H1 (cell line): Measurements from ENCODE around the gene GAST. TPM values are rescaled to one million over a fixed set of nuclear protein-coding genes. Genes with fewer than 3 reads are reported as not detected.

Source experiments
- CTCF ChIA-PET: fragments of 300-600 bp; sonication (Branson Sonifier 250); formaldehyde crosslinking; loops from one replicate; lab custom pipeline; 2021; ENCODE audit not compliant: partially characterized antibody; lab: Charles Lee
- POLR2A ChIA-PET: fragments of 300-600 bp; sonication (Branson Sonifier 250); formaldehyde crosslinking; loops from one replicate; lab custom pipeline; 2021; ENCODE audit warnings: inconsistent platforms; ENCODE audit not compliant: partially characterized antibody; lab: Charles Lee
- DNase-seq, 2 experiments: peaks; one replicate each; pipeline versions ENCODE4 v3.0.0 to v3.0.0-alpha.2; 2010 to 2022; ENCODE audit warnings: low spot score in 2 of 2, low read depth in 1 of 2, mixed read lengths in 1 of 2
- FAIRE-seq: peaks from 2 replicates; lab custom pipeline; 2011; peaks lifted over from hg19 to GRCh38; lab: Jason Lieb, UNC
- H2AFZ ChIP-seq: 2 replicates; pipeline ENCODE4 v1.8.1; 2012; ENCODE audit warnings: low read length, inconsistent platforms
- H2AK5ac ChIP-seq: 2 replicates; pipeline ENCODE4 v1.6.1; 2013; ENCODE audit warnings: low read depth, low read length
- H2BK120ac ChIP-seq: replicated peaks from 2 replicates; pipeline ENCODE3; 2013; ENCODE audit warnings: low read depth, low read length, inconsistent platforms
- H2BK12ac ChIP-seq: 2 replicates; pipeline ENCODE4 v1.6.1; 2013; ENCODE audit warnings: low read depth, low read length
- H2BK15ac ChIP-seq: 2 replicates; pipeline ENCODE4 v1.6.1; 2013; ENCODE audit warnings: low read length
- H2BK20ac ChIP-seq: 2 replicates; pipeline ENCODE4 v1.6.1; 2013; ENCODE audit warnings: low read length
- H2BK5ac ChIP-seq: 2 replicates; pipeline ENCODE4 v1.6.1; 2013; ENCODE audit warnings: low read depth, low read length
- H3K14ac ChIP-seq: 2 replicates; pipeline ENCODE4 v1.6.1; 2013; ENCODE audit warnings: inconsistent platforms; ENCODE audit not compliant: insufficient read length
- H3K18ac ChIP-seq: 2 replicates; pipeline ENCODE4 v1.6.1; 2013; ENCODE audit warnings: low read length; ENCODE audit errors: extremely low read depth
- H3K23ac ChIP-seq: 2 replicates; pipeline ENCODE4 v1.6.1; 2013; ENCODE audit warnings: inconsistent platforms; ENCODE audit not compliant: insufficient read length
- H3K23me2 ChIP-seq: 2 replicates; pipeline ENCODE4 v1.6.1; 2013; ENCODE audit warnings: low read depth, low read length
- H3K27ac ChIP-seq: 2 replicates; pipeline ENCODE4 v1.6.1; 2011; ENCODE audit warnings: low read depth, low read length, inconsistent platforms
- H3K27me3 ChIP-seq, 4 experiments: replicated peaks in 1 of 4; 1 replicate in 1 of 4; 2 replicates in 3 of 4; pipeline versions ENCODE4 v1.6.1 to v1.8.1; 2011 to 2013; ENCODE audit warnings: low read length in 3 of 4, mild to moderate bottlenecking in 3 of 4, inconsistent platforms in 2 of 4, mixed read lengths in 2 of 4, moderate library complexity in 1 of 4; ENCODE audit not compliant: control insufficient read depth in 3 of 4, insufficient read depth in 3 of 4; ENCODE audit errors: extremely low read depth in 1 of 4
- H3K36me3 ChIP-seq, 4 experiments: 2 replicates each; pipeline versions ENCODE4 v1.6.1 to v1.8.1; 2011 to 2013; ENCODE audit warnings: mild to moderate bottlenecking in 4 of 4, low read length in 3 of 4, moderate library complexity in 2 of 4, control low read depth in 1 of 4, inconsistent platforms in 1 of 4; ENCODE audit not compliant: insufficient read depth in 4 of 4, control insufficient read depth in 2 of 4
- H3K4ac ChIP-seq: replicated peaks from 2 replicates; pipeline ENCODE3; 2013; ENCODE audit warnings: low read length, low read depth, mixed read lengths, inconsistent platforms; ENCODE audit not compliant: insufficient read length
- H3K4me1 ChIP-seq, 4 experiments: replicated peaks in 1 of 4; 1 replicate in 1 of 4; 2 replicates in 3 of 4; pipeline versions ENCODE4 v1.6.1 to v1.8.1; 2011 to 2013; ENCODE audit warnings: low read length in 3 of 4, inconsistent platforms in 2 of 4, mixed read lengths in 1 of 4; ENCODE audit not compliant: insufficient read depth in 4 of 4, control insufficient read depth in 3 of 4
- H3K4me2 ChIP-seq, 2 experiments: 2 replicates each; pipeline versions ENCODE4 v1.6.1 to v1.8.1; 2011 to 2013; ENCODE audit warnings: low read depth in 2 of 2, low read length in 2 of 2, control low read depth in 1 of 2, inconsistent platforms in 1 of 2, mild to moderate bottlenecking in 1 of 2; ENCODE audit not compliant: insufficient read depth in 1 of 2
- H3K4me3 ChIP-seq, 4 experiments: fragments of 200-600, 300-600 bp in 1 of 4; sonication (generic), shearing (Covaris generic), sonication (Bioruptor Twin) in 1 of 4; 2 replicates each; pipeline versions ENCODE4 v1.5.1 to v1.8.1; 2011 to 2016; ENCODE audit warnings: low read length in 4 of 4, low read depth in 3 of 4, control low read depth in 2 of 4, inconsistent platforms in 2 of 4, mild to moderate bottlenecking in 2 of 4, mixed read lengths in 1 of 4, moderate library complexity in 1 of 4; ENCODE audit not compliant: insufficient read depth in 2 of 4; ENCODE audit errors: extremely low read depth in 1 of 4
- H3K56ac ChIP-seq: replicated peaks from 2 replicates; pipeline ENCODE3; 2013; ENCODE audit warnings: low read depth, mild to moderate bottlenecking, mixed read lengths, low read length, inconsistent platforms; ENCODE audit not compliant: insufficient read length
- H3K79me1 ChIP-seq: 2 replicates; pipeline ENCODE4 v1.6.1; 2013; ENCODE audit warnings: low read depth, low read length, control low read depth
- H3K79me2 ChIP-seq, 2 experiments: 2 replicates each; pipeline versions ENCODE4 v1.6.1 to v1.8.1; 2012 to 2013; ENCODE audit warnings: low read length in 2 of 2, mild to moderate bottlenecking in 2 of 2, inconsistent platforms in 1 of 2; ENCODE audit not compliant: insufficient read depth in 2 of 2, control insufficient read depth in 1 of 2
- H3K9ac ChIP-seq, 4 experiments: replicated peaks in 1 of 4; 1 replicate in 1 of 4; 2 replicates in 3 of 4; pipeline versions ENCODE4 v1.6.1 to v1.8.1; 2011 to 2013; ENCODE audit warnings: low read depth in 3 of 4, low read length in 3 of 4, control low read depth in 2 of 4, mild to moderate bottlenecking in 2 of 4, moderate library complexity in 2 of 4, inconsistent platforms in 1 of 4; ENCODE audit errors: extremely low read depth in 1 of 4
- H3K9me3 ChIP-seq, 2 experiments: 2 replicates each; pipeline versions ENCODE4 v1.6.1 to v1.8.1; 2012 to 2013; ENCODE audit warnings: mild to moderate bottlenecking in 2 of 2, moderate library complexity in 2 of 2, control low read depth in 1 of 2, inconsistent platforms in 1 of 2, low read depth in 1 of 2, low read length in 1 of 2, mixed read lengths in 1 of 2; ENCODE audit not compliant: insufficient read depth in 2 of 2
- H4K20me1 ChIP-seq, 2 experiments: replicated peaks in 1 of 2; 2 replicates each; pipeline versions ENCODE3 to v1.8.1; 2011 to 2013; ENCODE audit warnings: inconsistent platforms in 2 of 2, low read length in 2 of 2, mild to moderate bottlenecking in 1 of 2; ENCODE audit not compliant: insufficient read depth in 2 of 2, control insufficient read depth in 1 of 2
- H4K5ac ChIP-seq: 2 replicates; pipeline ENCODE4 v1.6.1; 2013; ENCODE audit warnings: low read length, low read depth, mixed read lengths, inconsistent platforms; ENCODE audit not compliant: insufficient read length
- H4K8ac ChIP-seq: 2 replicates; pipeline ENCODE4 v1.8.0; 2013; ENCODE audit warnings: mild to moderate bottlenecking, moderate library complexity, low read length, inconsistent platforms; ENCODE audit not compliant: insufficient read depth; ENCODE audit errors: extremely low read depth
- H4K91ac ChIP-seq: replicated peaks from 2 replicates; pipeline ENCODE3; 2013; ENCODE audit warnings: low read length, mixed read lengths, inconsistent platforms; ENCODE audit not compliant: insufficient read length
- CEBPB ChIP-seq: IDR thresholded peaks from 2 replicates; pipeline ENCODE4 v1.6.1; 2012; ENCODE audit warnings: low read depth, low read length
- CREB1 ChIP-seq: IDR thresholded peaks from 2 replicates; pipeline ENCODE4 v1.6.1; 2012; ENCODE audit warnings: inconsistent platforms
- EGR1 ChIP-seq: IDR thresholded peaks from 2 replicates; pipeline ENCODE4 v1.6.1; 2011; ENCODE audit warnings: low read depth, low read length, borderline replicate concordance
- HDAC2 ChIP-seq, 2 experiments: fragments of 300-600 bp in 1 of 2; sonication (generic) in 1 of 2; IDR thresholded peaks; 2 replicates each; pipeline ENCODE4 v1.6.1; 2011 to 2012; ENCODE audit warnings: low read depth in 2 of 2, low read length in 2 of 2, mild to moderate bottlenecking in 2 of 2, moderate library complexity in 2 of 2, borderline replicate concordance in 1 of 2, inconsistent platforms in 1 of 2
- MAFK ChIP-seq: IDR thresholded peaks from 2 replicates; pipeline ENCODE4 v1.6.1; 2012; ENCODE audit warnings: low read depth, mild to moderate bottlenecking, improper control_type of control experiment, low read length
- RFX5 ChIP-seq: IDR thresholded peaks from 2 replicates; pipeline ENCODE4 v1.6.1; 2011; ENCODE audit warnings: low read depth, low read length, improper control_type of control experiment, borderline replicate concordance
- SP4 ChIP-seq: IDR thresholded peaks from 2 replicates; pipeline ENCODE4 v1.6.1; 2012; ENCODE audit warnings: low read length, inconsistent platforms
- WGBS, 2 experiments: shearing (Covaris generic) in 1 of 2; methylation state at CpG; one replicate each; pipeline versions ENCODE4 v1.1.6 to v1.1.7; 2013 to 2015; ENCODE audit warnings: low lambda C conversion rate in 2 of 2, mixed read lengths in 2 of 2, inconsistent platforms in 1 of 2, low coverage in 1 of 2, missing lambda C conversion rate in 1 of 2; ENCODE audit not compliant: insufficient replicate concordance in 2 of 2, insufficient coverage in 1 of 2, insufficient read length in 1 of 2; ENCODE audit errors: extremely low coverage in 1 of 2, missing lambda C conversion rate in 1 of 2; 5-methylcytosine and 5-hydroxymethylcytosine counted together
- polyA plus RNA-seq, 7 experiments: library from polyadenylated mRNA; depleted of rRNA in 3 of 7; stranded (reverse) in 5 of 7; unstranded in 2 of 7; fragments of >200 nt in 5 of 7; fragments of 200-250 nt in 2 of 7; gene quantifications; 1 replicate in 5 of 7; 2 replicates in 1 of 7; 4 replicates in 1 of 7; pipeline versions ENCODE4 v1.2.1 to v1.2.3, GENCODE V29; 2011 to 2013; ENCODE audit warnings: missing spikeins in 2 of 7, mixed read lengths in 2 of 7
- total RNA-seq: library from RNA; stranded (reverse); fragmentation: NEBNext Ultra II Directional; extraction: Animal tissue kit (Norgen Biotek cat#: 25700); gene quantifications from 2 replicates; pipeline ENCODE4 v1.2.1, GENCODE V29; 2021

The GAST gene
- total and polyA plus RNA-seq, 2 of the 8 experiments (the other 6 are each of a cell fraction or from before 2014, with no cell fraction given): not detected

- H3K4me3 ChIP-seq: no peak overlapping the region
- no peak overlapping the region for H3K4me2 ChIP-seq
- DNase-seq (no peak), FAIRE-seq (no peak)
- no peak overlapping the region for H4K5ac ChIP-seq
- no peaks in the 10 kb centered on the region for H3K79me2 ChIP-seq
- no peak overlapping the region for H4K8ac ChIP-seq
- no peak overlapping the region for H3K18ac ChIP-seq
- no peaks in the 10 kb centered on the region for H3K27me3 ChIP-seq
- no peak overlapping the region for H2BK5ac ChIP-seq
- H3K14ac ChIP-seq: no peak overlapping the region
- no peak for TF ChIP-seq SP4
- TF ChIP-seq RFX5: no peak
- no peak for TF ChIP-seq CEBPB
- TF ChIP-seq HDAC2 (IDR thresholded peaks at IDR 0.05; ENCODE audit: borderline replicate concordance in 1 of 2, low read depth in 2 of 2, low read length in 2 of 2): no peak
- no peak for TF ChIP-seq EGR1
- TF ChIP-seq CREB1: no peak
- TF ChIP-seq MAFK: no peak
- no peak overlapping the region for H3K4ac ChIP-seq
- no peaks in the 10 kb centered on the region for H3K9me3 ChIP-seq
- H3K56ac ChIP-seq: no peak overlapping the region
- H3K9ac ChIP-seq: no peak overlapping the region
- no peaks in the 10 kb centered on the region for H3K23me2 ChIP-seq
- no peaks in the 10 kb centered on the region for H3K79me1 ChIP-seq
- no peak overlapping the region for H2AK5ac ChIP-seq
- H2BK12ac ChIP-seq: no peak overlapping the region
- no peak overlapping the region for H2BK15ac ChIP-seq
- H2BK120ac ChIP-seq: no peak overlapping the region
- H2BK20ac ChIP-seq: no peak overlapping the region
- POLR2A ChIA-PET: interaction anchor here (0.6 to 3.1 kb wide), 11 partner anchors 10 to 114 kb away, joined by 3 to 16 read pairs (median 4); partner anchors contain the start of genes FKBP10, HAP1, KLHL11 and P3H4
- peaks cover 2% of the 10 kb centered on the region in 2 experiments for H4K20me1 ChIP-seq
- no peak overlapping the region for H3K23ac ChIP-seq
- CTCF ChIA-PET: interaction anchor here (0.6 to 6.0 kb wide), 9 partner anchors 11 to 78 kb away, joined by 3 to 48 read pairs (median 4); partner anchors contain the start of genes JUP and P3H4
- H2AFZ ChIP-seq: no peak overlapping the region
- no peak overlapping the region for H4K91ac ChIP-seq
- WGBS, 2 experiments: 63% methylated on average over 3 of the region's 3 CpGs; no CpG with 5 or more reads in 1 of the 2 experiments
- H3K4me1 ChIP-seq: no peaks in the 10 kb centered on the region
- H3K27ac ChIP-seq: no peak overlapping the region
- H3K36me3 ChIP-seq: peaks cover 0 to 9% (median 5%) of the 10 kb centered on the region in 4 experiments; a peak in 3 of 8 replicates
Observed at GRCh38 chr17:41751288-41751687, 39.2 kb downstream of the GAST start.
